H1 (cell line): ENCODE data around the gene LRP2BP. TPM values are rescaled to one million over a fixed set of nuclear protein-coding genes. Genes with fewer than 3 reads are reported as not detected.

ENCODE experiments used
- CTCF ChIA-PET: fragments of 300-600 bp; sonication (Branson Sonifier 250); formaldehyde crosslinking; loops from one replicate; lab custom pipeline; 2021; ENCODE audit not compliant: partially characterized antibody; lab: Charles Lee
- POLR2A ChIA-PET: fragments of 300-600 bp; sonication (Branson Sonifier 250); formaldehyde crosslinking; loops from one replicate; lab custom pipeline; 2021; ENCODE audit warnings: inconsistent platforms; ENCODE audit not compliant: partially characterized antibody; lab: Charles Lee
- DNase-seq, 2 experiments: peaks; one replicate each; pipeline versions ENCODE4 v3.0.0 to v3.0.0-alpha.2; 2010 to 2022; ENCODE audit warnings: low spot score in 2 of 2, low read depth in 1 of 2, mixed read lengths in 1 of 2
- FAIRE-seq: peaks from 2 replicates; lab custom pipeline; 2011; peaks lifted over from hg19 to GRCh38; lab: Jason Lieb, UNC
- H2AFZ ChIP-seq: 2 replicates; pipeline ENCODE4 v1.8.1; 2012; ENCODE audit warnings: low read length, inconsistent platforms
- H2AK5ac ChIP-seq: 2 replicates; pipeline ENCODE4 v1.6.1; 2013; ENCODE audit warnings: low read depth, low read length
- H2BK120ac ChIP-seq: replicated peaks from 2 replicates; pipeline ENCODE3; 2013; ENCODE audit warnings: low read depth, low read length, inconsistent platforms
- H2BK12ac ChIP-seq: 2 replicates; pipeline ENCODE4 v1.6.1; 2013; ENCODE audit warnings: low read depth, low read length
- H2BK15ac ChIP-seq: 2 replicates; pipeline ENCODE4 v1.6.1; 2013; ENCODE audit warnings: low read length
- H2BK20ac ChIP-seq: 2 replicates; pipeline ENCODE4 v1.6.1; 2013; ENCODE audit warnings: low read length
- H2BK5ac ChIP-seq: 2 replicates; pipeline ENCODE4 v1.6.1; 2013; ENCODE audit warnings: low read depth, low read length
- H3K14ac ChIP-seq: 2 replicates; pipeline ENCODE4 v1.6.1; 2013; ENCODE audit warnings: inconsistent platforms; ENCODE audit not compliant: insufficient read length
- H3K18ac ChIP-seq: 2 replicates; pipeline ENCODE4 v1.6.1; 2013; ENCODE audit warnings: low read length; ENCODE audit errors: extremely low read depth
- H3K23ac ChIP-seq: 2 replicates; pipeline ENCODE4 v1.6.1; 2013; ENCODE audit warnings: inconsistent platforms; ENCODE audit not compliant: insufficient read length
- H3K23me2 ChIP-seq: 2 replicates; pipeline ENCODE4 v1.6.1; 2013; ENCODE audit warnings: low read depth, low read length
- H3K27ac ChIP-seq: 2 replicates; pipeline ENCODE4 v1.6.1; 2011; ENCODE audit warnings: low read depth, low read length, inconsistent platforms
- H3K27me3 ChIP-seq, 4 experiments: replicated peaks in 1 of 4; 1 replicate in 1 of 4; 2 replicates in 3 of 4; pipeline versions ENCODE4 v1.6.1 to v1.8.1; 2011 to 2013; ENCODE audit warnings: low read length in 3 of 4, mild to moderate bottlenecking in 3 of 4, inconsistent platforms in 2 of 4, mixed read lengths in 2 of 4, moderate library complexity in 1 of 4; ENCODE audit not compliant: control insufficient read depth in 3 of 4, insufficient read depth in 3 of 4; ENCODE audit errors: extremely low read depth in 1 of 4
- H3K36me3 ChIP-seq, 4 experiments: 2 replicates each; pipeline versions ENCODE4 v1.6.1 to v1.8.1; 2011 to 2013; ENCODE audit warnings: mild to moderate bottlenecking in 4 of 4, low read length in 3 of 4, moderate library complexity in 2 of 4, control low read depth in 1 of 4, inconsistent platforms in 1 of 4; ENCODE audit not compliant: insufficient read depth in 4 of 4, control insufficient read depth in 2 of 4
- H3K4ac ChIP-seq: replicated peaks from 2 replicates; pipeline ENCODE3; 2013; ENCODE audit warnings: low read length, low read depth, mixed read lengths, inconsistent platforms; ENCODE audit not compliant: insufficient read length
- H3K4me1 ChIP-seq, 4 experiments: replicated peaks in 1 of 4; 1 replicate in 1 of 4; 2 replicates in 3 of 4; pipeline versions ENCODE4 v1.6.1 to v1.8.1; 2011 to 2013; ENCODE audit warnings: low read length in 3 of 4, inconsistent platforms in 2 of 4, mixed read lengths in 1 of 4; ENCODE audit not compliant: insufficient read depth in 4 of 4, control insufficient read depth in 3 of 4
- H3K4me2 ChIP-seq, 2 experiments: 2 replicates each; pipeline versions ENCODE4 v1.6.1 to v1.8.1; 2011 to 2013; ENCODE audit warnings: low read depth in 2 of 2, low read length in 2 of 2, control low read depth in 1 of 2, inconsistent platforms in 1 of 2, mild to moderate bottlenecking in 1 of 2; ENCODE audit not compliant: insufficient read depth in 1 of 2
- H3K4me3 ChIP-seq, 4 experiments: fragments of 200-600, 300-600 bp in 1 of 4; sonication (generic), shearing (Covaris generic), sonication (Bioruptor Twin) in 1 of 4; 2 replicates each; pipeline versions ENCODE4 v1.5.1 to v1.8.1; 2011 to 2016; ENCODE audit warnings: low read length in 4 of 4, low read depth in 3 of 4, control low read depth in 2 of 4, inconsistent platforms in 2 of 4, mild to moderate bottlenecking in 2 of 4, mixed read lengths in 1 of 4, moderate library complexity in 1 of 4; ENCODE audit not compliant: insufficient read depth in 2 of 4; ENCODE audit errors: extremely low read depth in 1 of 4
- H3K56ac ChIP-seq: replicated peaks from 2 replicates; pipeline ENCODE3; 2013; ENCODE audit warnings: low read depth, mild to moderate bottlenecking, mixed read lengths, low read length, inconsistent platforms; ENCODE audit not compliant: insufficient read length
- H3K79me1 ChIP-seq: 2 replicates; pipeline ENCODE4 v1.6.1; 2013; ENCODE audit warnings: low read depth, low read length, control low read depth
- H3K79me2 ChIP-seq, 2 experiments: 2 replicates each; pipeline versions ENCODE4 v1.6.1 to v1.8.1; 2012 to 2013; ENCODE audit warnings: low read length in 2 of 2, mild to moderate bottlenecking in 2 of 2, inconsistent platforms in 1 of 2; ENCODE audit not compliant: insufficient read depth in 2 of 2, control insufficient read depth in 1 of 2
- H3K9ac ChIP-seq, 4 experiments: replicated peaks in 1 of 4; 1 replicate in 1 of 4; 2 replicates in 3 of 4; pipeline versions ENCODE4 v1.6.1 to v1.8.1; 2011 to 2013; ENCODE audit warnings: low read depth in 3 of 4, low read length in 3 of 4, control low read depth in 2 of 4, mild to moderate bottlenecking in 2 of 4, moderate library complexity in 2 of 4, inconsistent platforms in 1 of 4; ENCODE audit errors: extremely low read depth in 1 of 4
- H3K9me3 ChIP-seq, 2 experiments: 2 replicates each; pipeline versions ENCODE4 v1.6.1 to v1.8.1; 2012 to 2013; ENCODE audit warnings: mild to moderate bottlenecking in 2 of 2, moderate library complexity in 2 of 2, control low read depth in 1 of 2, inconsistent platforms in 1 of 2, low read depth in 1 of 2, low read length in 1 of 2, mixed read lengths in 1 of 2; ENCODE audit not compliant: insufficient read depth in 2 of 2
- H4K20me1 ChIP-seq, 2 experiments: replicated peaks in 1 of 2; 2 replicates each; pipeline versions ENCODE3 to v1.8.1; 2011 to 2013; ENCODE audit warnings: inconsistent platforms in 2 of 2, low read length in 2 of 2, mild to moderate bottlenecking in 1 of 2; ENCODE audit not compliant: insufficient read depth in 2 of 2, control insufficient read depth in 1 of 2
- H4K5ac ChIP-seq: 2 replicates; pipeline ENCODE4 v1.6.1; 2013; ENCODE audit warnings: low read length, low read depth, mixed read lengths, inconsistent platforms; ENCODE audit not compliant: insufficient read length
- H4K8ac ChIP-seq: 2 replicates; pipeline ENCODE4 v1.8.0; 2013; ENCODE audit warnings: mild to moderate bottlenecking, moderate library complexity, low read length, inconsistent platforms; ENCODE audit not compliant: insufficient read depth; ENCODE audit errors: extremely low read depth
- H4K91ac ChIP-seq: replicated peaks from 2 replicates; pipeline ENCODE3; 2013; ENCODE audit warnings: low read length, mixed read lengths, inconsistent platforms; ENCODE audit not compliant: insufficient read length
- CTBP2 ChIP-seq: IDR thresholded peaks from 2 replicates; pipeline ENCODE4 v1.7.0; 2011; ENCODE audit warnings: borderline replicate concordance, mild to moderate bottlenecking, moderate library complexity, mixed read lengths, low read length; ENCODE audit not compliant: insufficient read depth, insufficient read length
- WGBS, 2 experiments: shearing (Covaris generic) in 1 of 2; methylation state at CpG; one replicate each; pipeline versions ENCODE4 v1.1.6 to v1.1.7; 2013 to 2015; ENCODE audit warnings: low lambda C conversion rate in 2 of 2, mixed read lengths in 2 of 2, inconsistent platforms in 1 of 2, low coverage in 1 of 2, missing lambda C conversion rate in 1 of 2; ENCODE audit not compliant: insufficient replicate concordance in 2 of 2, insufficient coverage in 1 of 2, insufficient read length in 1 of 2; ENCODE audit errors: extremely low coverage in 1 of 2, missing lambda C conversion rate in 1 of 2; 5-methylcytosine and 5-hydroxymethylcytosine counted together
- polyA plus RNA-seq, 7 experiments: library from polyadenylated mRNA; depleted of rRNA in 3 of 7; stranded (reverse) in 5 of 7; unstranded in 2 of 7; fragments of >200 nt in 5 of 7; fragments of 200-250 nt in 2 of 7; gene quantifications; 1 replicate in 5 of 7; 2 replicates in 1 of 7; 4 replicates in 1 of 7; pipeline versions ENCODE4 v1.2.1 to v1.2.3, GENCODE V29; 2011 to 2013; ENCODE audit warnings: missing spikeins in 2 of 7, mixed read lengths in 2 of 7
- total RNA-seq: library from RNA; stranded (reverse); fragmentation: NEBNext Ultra II Directional; extraction: Animal tissue kit (Norgen Biotek cat#: 25700); gene quantifications from 2 replicates; pipeline ENCODE4 v1.2.1, GENCODE V29; 2021

Gene LRP2BP
- total and polyA plus RNA-seq, 2 of the 8 experiments (the other 6 are each of a cell fraction or from before 2014, with no cell fraction given) = 0.12 to 0.30 TPM

DNA sequence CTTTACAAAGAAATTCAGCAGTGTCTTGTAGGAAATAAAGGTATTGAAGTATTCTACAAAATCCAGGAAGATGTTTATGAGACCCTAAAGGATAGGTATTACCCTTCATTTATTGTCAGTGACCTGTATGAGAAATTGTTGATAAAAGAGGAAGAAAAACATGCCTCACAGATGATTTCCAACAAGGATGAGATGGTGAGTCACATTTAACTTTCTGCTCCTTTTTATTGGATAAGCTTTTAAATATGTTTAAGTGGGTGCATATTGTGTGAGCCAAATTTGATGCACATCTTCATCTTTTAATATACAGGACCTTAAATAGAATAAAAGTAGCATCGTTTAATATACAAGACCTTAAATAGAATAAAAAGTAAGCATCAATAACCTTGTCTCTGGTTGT lies 72.1 kb downstream of the LRP2BP start:
- CTCF ChIA-PET = interaction anchor here (0.7 kb wide), 1 partner anchor 163 kb away, joined by 3 read pairs; no protein-coding TSS in a partner anchor
- no peak for TF ChIP-seq CTBP2
- TF ChIP-seq, all 59 proteins: peak for 0
- Histone ChIP-seq H3K4ac (no peak overlapping the region), H3K23ac (no peak overlapping the region), H2BK20ac (no peak overlapping the region), H3K79me2 (no peaks in the 10 kb centered on the region), H2BK15ac (no peak overlapping the region), H3K9me3 (peaks cover 6 to 10% of the 10 kb centered on the region in 2 experiments; a peak in 2 of 4 replicates), H2BK12ac (no peak overlapping the region), H2BK120ac (no peak overlapping the region), H4K5ac (no peak overlapping the region), H4K8ac (no peak overlapping the region), H3K4me2 (no peak overlapping the region), H3K4me1 (peaks cover 0 to 1% (median 0%) of the 10 kb centered on the region in 4 experiments; a peak in 1 of 7 replicates), H3K4me3 (no peak overlapping the region), H3K9ac (no peak overlapping the region), H2AK5ac (no peak overlapping the region), H3K56ac (no peak overlapping the region), H2AFZ (no peak overlapping the region), H3K36me3 (peaks cover 0 to 35% (median 13%) of the 10 kb centered on the region in 4 experiments; a peak in 3 of 8 replicates), H2BK5ac (no peak overlapping the region), H3K79me1 (no peaks in the 10 kb centered on the region), H3K27ac (no peak overlapping the region), H3K23me2 (no peaks in the 10 kb centered on the region), H3K14ac (no peak overlapping the region), H4K20me1 (no peaks in the 10 kb centered on the region), H3K27me3 (no peaks in the 10 kb centered on the region), H3K18ac (no peak overlapping the region), H4K91ac (no peak overlapping the region)
- FAIRE-seq = no peak
- POLR2A ChIA-PET = no interaction called here
- 94% methylated on average over 1 of the region's 1 CpG; no CpG with 5 or more reads in 1 of the 2 experiments for WGBS, 2 experiments
- no peak for DNase-seq
